Dermis blood vessel endothelial cell (primary cell): ENCODE measurements around the gene SNX30. TPM values are rescaled to one million over a fixed set of nuclear protein-coding genes. Genes with fewer than 3 reads are reported as not detected.
"Not testable (repeated sequence)": the region's sequence is repeated elsewhere in the genome, so short reads cannot be mapped to it uniquely, and the experiment has no call there.

Source experiments
- DNase-seq: peaks from one replicate; pipeline ENCODE4 v3.0.0; 2010
- total RNA-seq: library from RNA; depleted of rRNA; stranded (reverse); fragments of >200 nt; gene quantifications from 2 replicates; pipeline ENCODE4 v1.2.3, GENCODE V29; 2014

Gene SNX30, protein sequence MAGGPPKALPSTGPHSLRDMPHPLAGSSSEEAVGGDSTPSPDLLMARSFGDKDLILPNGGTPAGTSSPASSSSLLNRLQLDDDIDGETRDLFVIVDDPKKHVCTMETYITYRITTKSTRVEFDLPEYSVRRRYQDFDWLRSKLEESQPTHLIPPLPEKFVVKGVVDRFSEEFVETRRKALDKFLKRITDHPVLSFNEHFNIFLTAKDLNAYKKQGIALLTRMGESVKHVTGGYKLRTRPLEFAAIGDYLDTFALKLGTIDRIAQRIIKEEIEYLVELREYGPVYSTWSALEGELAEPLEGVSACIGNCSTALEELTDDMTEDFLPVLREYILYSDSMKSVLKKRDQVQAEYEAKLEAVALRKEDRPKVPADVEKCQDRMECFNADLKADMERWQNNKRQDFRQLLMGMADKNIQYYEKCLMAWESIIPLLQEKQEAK
- total RNA-seq, result 7.9 and 8.5 TPM in 2 replicates

DNA sequence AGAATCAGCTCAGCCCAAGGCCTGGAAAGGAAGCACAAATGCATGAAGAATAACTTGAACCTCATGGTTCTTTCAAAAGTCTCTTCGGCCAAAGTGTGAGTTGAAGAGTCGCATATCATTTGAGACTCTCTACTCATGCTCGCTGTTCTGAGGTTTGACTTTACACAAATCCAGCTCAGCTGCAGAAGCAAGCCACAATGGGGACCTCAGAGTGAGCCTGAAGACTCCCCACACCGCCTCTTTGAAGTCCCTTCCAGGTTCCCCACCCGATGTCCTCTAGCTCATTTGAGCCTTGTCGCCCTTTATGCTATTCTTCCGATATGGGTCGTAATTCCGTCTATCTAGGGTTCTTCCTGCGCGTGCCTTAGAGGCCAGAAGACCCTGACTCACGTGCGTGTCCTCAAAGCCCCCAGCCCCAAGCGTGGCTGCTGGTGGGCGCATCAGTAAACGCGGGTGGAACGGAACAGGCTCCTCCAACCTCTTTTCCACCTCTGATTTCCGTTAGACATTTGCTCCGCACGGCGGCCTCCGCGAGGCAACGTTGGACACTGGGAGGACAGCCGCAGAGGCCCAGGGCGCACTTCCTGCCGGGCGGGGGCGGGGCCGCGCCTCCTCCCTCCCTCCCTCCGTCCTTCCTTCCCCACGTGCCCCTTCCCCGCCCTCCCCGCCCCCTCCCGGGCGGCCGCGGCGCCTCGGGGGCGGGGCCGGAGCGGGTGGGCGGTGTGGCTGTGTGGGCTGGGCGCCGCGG is at the start of gene SNX30:
Gene SNX30, plus strand, starts transcription at position 745 of the 748 bp plus-strand sequence. CDS start 242 bp downstream, outside the sequence.
- peak; percentile 76 for DNase-seq

GRCh38 chr9:112703304-112703703 is 47.3 kb upstream of the SNX30 start:
- no peak for DNase-seq

GRCh38 chr9:112705768-112706427 is 44.7 kb upstream of the SNX30 start:
- DNase-seq, result peak; percentile 56

GRCh38 chr9:112711050-112711689 is 39.4 kb upstream of the SNX30 start:
- peak; percentile 72 for DNase-seq

DNA sequence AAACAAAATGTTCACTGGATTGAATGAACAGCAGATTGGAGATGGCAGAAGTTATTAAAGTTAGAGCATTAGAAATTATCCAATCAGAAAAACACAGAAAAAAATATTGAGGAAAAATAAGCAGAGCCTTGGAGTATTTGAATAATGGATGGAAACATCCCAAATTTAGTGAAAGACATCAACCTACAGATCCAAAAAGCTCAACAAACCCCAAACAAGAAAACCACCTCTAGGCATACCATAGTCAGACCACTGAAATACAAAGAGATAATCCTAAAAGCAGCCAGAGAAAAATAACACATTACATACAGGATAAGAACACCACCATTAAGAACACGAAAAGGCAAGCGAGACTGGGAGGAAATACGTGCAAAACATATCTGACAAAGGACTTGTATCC is 37.9 kb upstream of the SNX30 start:
- no peak for DNase-seq

DNA sequence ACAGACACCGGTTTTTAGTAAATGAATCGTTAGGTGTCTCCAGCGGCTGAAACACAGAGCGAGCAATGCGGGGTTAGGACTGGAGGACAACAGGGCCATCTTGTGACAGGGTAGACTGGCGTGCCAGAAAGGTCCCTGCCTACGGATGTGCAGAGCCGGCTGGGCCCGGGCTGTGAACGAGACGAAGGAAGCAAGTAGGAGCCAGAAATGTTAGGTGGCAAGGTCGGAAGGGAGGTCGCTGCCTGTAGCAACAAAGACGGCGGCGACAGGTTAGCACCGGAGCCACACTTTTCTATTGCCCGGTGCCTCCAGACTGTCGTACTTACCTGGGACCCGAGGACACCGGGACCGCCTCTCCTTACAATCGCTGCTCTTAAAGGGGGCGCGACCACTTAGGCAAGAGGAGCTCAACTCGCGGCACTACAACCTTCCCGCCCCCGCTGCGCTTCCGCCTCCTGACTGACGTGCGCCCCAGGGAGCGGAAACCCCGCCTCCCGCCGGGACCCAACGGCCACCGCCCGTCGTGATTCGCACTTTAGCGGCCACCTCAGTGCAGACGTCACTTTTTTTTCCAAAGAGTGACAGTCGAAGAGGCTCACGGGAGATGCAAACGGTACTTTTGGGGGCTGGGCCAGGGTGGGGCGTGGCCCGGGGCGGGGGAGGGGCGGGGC is 32.8 kb upstream of the SNX30 start, which contains the start of gene INIP:
Gene INIP, minus strand, starts transcription at position 457 of the 671 bp plus-strand sequence. CDS start 1,632 bp downstream, outside the sequence.
- peak; percentile 97 for DNase-seq

- no peak for DNase-seq
These were observed 31.3 kb upstream of the SNX30 start for GRCh38 chr9:112719241-112719691.

- no peak for DNase-seq
These were observed 30.9 kb upstream of the SNX30 start for GRCh38 chr9:112719696-112720095.

DNA sequence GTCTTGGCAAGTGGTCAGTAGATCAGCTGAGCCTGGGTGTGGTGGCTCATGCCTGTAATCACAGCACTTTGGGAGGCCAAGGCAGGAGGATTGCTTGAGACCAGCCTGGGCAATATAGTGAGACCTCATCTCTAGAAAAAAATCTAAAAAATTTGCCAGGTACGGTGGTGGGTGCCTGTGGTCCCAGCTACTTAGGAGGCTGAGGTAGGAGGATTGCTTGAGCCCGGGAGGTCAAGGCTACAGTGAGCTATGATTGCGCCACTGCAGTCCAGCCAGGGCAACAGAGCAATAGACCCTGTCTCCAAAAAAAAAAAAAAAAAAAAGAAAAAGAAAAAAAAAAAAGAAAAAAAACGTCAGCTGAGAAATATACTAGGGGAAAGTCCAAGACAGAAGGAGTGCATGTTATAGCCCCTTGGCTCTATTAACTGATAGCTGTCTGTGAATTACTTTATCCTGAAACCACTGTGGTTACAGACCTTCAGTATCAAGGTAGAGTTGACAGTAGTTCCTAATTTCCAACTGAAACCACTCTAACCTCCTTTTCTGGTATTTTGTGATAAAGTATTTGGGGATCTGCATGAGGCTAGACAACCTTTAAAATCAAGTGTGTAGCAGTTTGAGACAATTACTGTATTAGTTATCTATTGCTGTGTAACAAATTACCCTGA is 30.3 kb upstream of the SNX30 start:
- no peak for DNase-seq

DNA sequence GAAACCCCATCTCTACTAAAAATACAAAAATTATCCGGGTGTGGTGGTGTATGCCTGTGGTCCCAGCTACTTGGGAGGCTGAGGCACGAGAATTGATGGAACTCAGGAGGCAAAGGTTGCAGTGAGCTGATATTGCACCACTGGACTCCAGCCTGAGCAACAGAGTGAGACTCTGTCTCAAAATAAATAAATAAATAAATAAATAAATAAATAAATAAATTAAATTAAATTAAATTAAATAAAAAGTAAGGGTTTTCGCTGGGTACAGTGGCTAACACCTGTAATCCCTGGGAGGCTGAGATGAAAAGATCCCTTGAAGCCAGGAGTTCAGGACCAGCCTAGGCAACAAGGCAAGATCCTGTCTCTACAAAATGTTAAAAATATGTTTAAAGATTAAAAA is 27.8 kb upstream of the SNX30 start:
- DNase-seq, result not testable (repeated sequence)

DNA sequence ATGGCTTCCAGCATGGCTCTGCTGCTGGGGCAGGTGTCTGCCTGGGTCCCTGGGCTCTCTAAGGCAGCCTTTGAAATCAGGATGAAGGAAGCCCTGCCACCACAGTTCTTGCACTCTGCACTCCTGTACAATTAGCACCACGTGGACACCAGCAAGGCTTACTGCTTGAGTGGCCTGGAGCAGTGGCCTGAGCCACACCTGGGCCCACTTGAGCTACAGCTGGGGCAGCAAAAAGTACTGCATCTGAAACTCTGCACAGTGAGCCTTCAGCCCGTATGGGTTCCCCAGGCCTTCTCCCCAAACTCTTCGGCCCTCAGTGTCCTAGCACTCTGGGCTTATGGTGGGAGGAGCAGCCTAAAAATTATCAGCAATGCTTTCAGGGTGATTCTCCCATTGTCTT is 24.6 kb upstream of the SNX30 start:
- no peak for DNase-seq

DNA sequence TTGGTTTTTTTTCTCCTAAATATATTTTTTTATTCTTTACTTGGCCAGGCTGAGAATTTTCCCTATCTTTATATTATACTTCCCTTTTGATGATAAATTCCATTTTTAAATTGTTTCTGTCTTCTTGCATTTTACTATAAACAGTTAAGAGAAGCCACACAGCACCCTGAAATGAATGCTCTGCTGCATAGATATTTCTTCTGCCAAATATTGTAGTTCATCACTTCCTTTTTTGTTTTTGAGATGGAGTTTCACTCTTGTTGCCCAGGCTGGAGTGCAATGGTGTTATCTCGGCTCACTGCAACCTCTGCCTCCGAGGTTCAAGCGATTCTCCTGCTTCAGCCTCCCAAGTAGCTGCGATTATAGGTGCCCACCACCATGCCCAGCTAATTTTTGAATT is 24.1 kb upstream of the SNX30 start:
- no peak for DNase-seq

- no peak for DNase-seq
These were observed 22.2 kb upstream of the SNX30 start for GRCh38 chr9:112728401-112728800.

DNA sequence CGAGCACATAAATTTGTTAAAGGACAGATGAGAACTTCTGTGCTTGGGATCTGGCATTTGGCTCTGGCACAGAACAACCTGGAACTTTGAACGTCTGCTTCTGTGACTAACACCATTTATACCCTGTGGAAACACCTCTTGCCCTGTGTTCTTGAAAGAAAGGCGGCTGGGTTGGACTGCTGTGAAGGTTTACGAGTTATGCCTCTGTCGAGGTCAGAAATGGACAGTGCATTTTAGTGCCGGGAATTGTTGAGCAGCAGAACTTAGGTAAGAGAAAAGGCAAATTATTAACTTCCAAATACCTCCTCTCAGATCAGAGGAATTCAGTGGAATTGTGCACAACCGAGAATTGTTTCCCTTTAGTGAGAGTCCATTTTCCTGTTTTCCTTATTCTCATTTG is 18.6 kb upstream of the SNX30 start:
- DNase-seq, result no peak

- no peak for DNase-seq
These were observed 15.7 kb upstream of the SNX30 start for GRCh38 chr9:112734892-112735291.

DNA sequence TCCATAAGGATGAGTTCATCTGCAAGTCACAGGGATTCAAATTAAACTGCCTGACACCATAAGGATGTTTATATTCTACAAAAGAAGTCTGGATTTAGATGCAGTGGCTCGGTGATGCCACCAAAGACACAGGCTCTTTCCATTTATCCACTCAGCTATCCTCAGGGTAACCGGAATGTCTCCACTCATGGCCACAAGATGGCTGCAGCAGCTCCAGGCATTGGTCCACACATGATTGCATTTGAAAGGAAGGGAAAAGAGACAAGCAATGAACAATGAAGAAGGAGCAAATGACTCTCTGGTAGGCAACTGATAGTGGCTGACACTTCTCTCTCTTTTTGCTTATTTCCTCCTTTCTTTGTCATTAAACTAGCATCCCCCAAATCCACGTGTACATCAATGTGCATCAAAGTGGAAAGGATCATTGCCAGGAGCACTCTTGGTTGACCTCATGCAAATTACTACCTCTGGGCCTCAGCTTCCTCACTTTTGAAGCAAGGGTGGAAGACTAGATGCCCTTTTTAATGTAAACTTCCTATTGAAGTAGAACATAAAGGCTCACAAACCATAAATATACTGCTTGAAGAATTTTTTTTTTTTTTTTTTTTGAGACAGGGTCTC is 7.2 kb upstream of the SNX30 start:
- no peak for DNase-seq

DNA sequence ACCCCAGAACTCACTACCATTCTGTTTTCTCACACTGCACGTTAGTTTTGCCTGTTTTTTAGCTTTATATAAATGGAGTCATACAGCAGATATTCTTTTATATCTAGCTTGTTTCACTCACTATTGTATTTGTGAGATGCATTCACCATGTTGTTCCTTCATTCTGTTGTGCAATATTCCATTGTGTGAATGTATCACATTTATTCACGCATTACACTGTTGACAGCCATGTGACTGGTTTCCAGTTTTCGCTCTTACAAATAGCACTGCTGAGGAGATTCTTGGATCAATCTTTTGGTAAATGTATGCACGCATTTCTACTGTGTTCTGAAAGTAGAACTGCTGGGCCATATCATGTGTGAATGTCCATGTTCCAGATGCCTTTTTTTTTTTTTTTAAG is 6.4 kb upstream of the SNX30 start:
- DNase-seq, result no peak

DNA sequence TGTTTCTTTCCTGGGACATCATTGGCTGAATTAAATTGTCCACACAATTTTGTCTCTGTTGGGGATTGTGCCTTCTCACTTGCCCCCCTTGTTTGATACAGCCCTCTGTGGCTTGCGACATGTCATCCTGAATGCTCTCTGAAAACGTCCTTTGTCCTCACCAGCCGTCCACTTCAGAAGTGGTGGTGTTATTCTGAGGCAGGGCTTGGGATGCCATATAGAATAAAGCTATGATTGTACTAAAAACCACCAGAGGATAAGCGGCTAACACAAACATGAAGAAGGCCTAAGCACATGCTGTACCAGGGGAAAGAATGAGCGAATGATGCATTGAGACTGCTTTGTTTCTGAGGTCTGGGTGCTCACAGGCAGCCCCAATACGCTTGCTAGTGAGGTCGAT is 3.5 kb upstream of the SNX30 start:
- no peak for DNase-seq

DNA sequence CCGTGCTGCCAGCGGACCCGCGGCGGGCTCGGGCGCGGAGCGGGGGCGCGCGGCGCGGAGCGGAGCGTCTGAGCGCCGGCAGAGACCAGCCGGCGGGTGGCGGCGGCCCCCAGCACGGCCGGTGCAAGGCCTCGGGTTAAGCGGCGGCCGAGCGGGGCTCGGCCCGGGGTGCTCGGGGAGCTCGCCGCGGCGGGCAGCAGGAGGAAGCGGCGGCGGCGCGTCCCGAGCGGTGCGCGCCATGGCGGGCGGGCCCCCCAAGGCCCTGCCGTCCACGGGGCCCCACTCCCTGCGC is 150 bp downstream of the SNX30 start:
- DNase-seq, result no peak

- DNase-seq, result peak; percentile 56
These were observed 666 bp downstream of the SNX30 start for GRCh38 chr9:112751056-112751795.
